Lower leg skin (tissue), 4 donors: ENCODE results near the gene HOXA5. TPM values are rescaled to one million over a fixed set of nuclear protein-coding genes. Genes with fewer than 3 reads are reported as not detected.

ENCODE experiments used
- DNase-seq, 2 donors: peaks; one replicate each; pipeline ENCODE4 v3.0.0-alpha.2; 2019; ENCODE audit warnings: low spot score in 2 of 2
- H3K4me3 ChIP-seq: fragments of 200-600 bp; sonication (generic); 2 replicates; pipeline ENCODE4 v1.5.1; 2017; ENCODE audit warnings: mild to moderate bottlenecking, low read depth; ENCODE audit not compliant: poor library complexity, severe bottlenecking
- CTCF ChIP-seq, 3 donors: fragments of 450-650 bp; IDR thresholded peaks; one replicate each; pipeline ENCODE4 v1.5.1; 2016; ENCODE audit warnings: antibody characterized with exemption in 3 of 3, mild to moderate bottlenecking in 3 of 3, moderate library complexity in 2 of 3
- POLR2A ChIP-seq, 2 donors: fragments of 450-650 bp; IDR thresholded peaks; one replicate each; pipeline ENCODE4 v1.6.1; 2016 to 2017; ENCODE audit warnings: antibody characterized with exemption in 2 of 2, mild to moderate bottlenecking in 1 of 2, moderate library complexity in 1 of 2
- WGBS, 2 donors: methylation state at CpG; one replicate each; pipeline ENCODE4 v1.1.5; 2018; 5-methylcytosine and 5-hydroxymethylcytosine counted together
- intact Hi-C: fragments of 100-400 bp; cut with DNase I; formaldehyde crosslinking; loops from one replicate; pipeline ENCODE4 v1.15.0; 2023; ENCODE audit warnings: low total_unique reads
- total RNA-seq, 4 donors: library from RNA; depleted of rRNA; stranded (reverse); fragments of >200 nt; gene quantifications; one replicate each; pipeline ENCODE4 v1.1.0, GENCODE V29; 2016

The HOXA5 gene
- total RNA-seq, 4 donors from 2014 or later = 5.1 to 15.1 (median 6.1) TPM

GRCh38 chr7:27162561-27163287 lies 19.2 kb upstream of the HOXA5 start:
- WGBS, 2 donors = 31 to 42% methylated on average over 7 of the region's 7 CpGs
- DNase-seq = no peak
- TF ChIP-seq CTCF (IDR thresholded peaks at IDR 0.05) = no peak
- TF ChIP-seq POLR2A (IDR thresholded peaks at IDR 0.05) = no peak
- H3K4me3 ChIP-seq = no peak overlapping the region
- intact Hi-C loops = loop anchor here (5.0 to 10.0 kb wide), 2 partner anchors 795 to 958 kb away; partner anchors contain the start of genes CBX3 and HNRNPA2B1

- TF ChIP-seq POLR2A (IDR thresholded peaks at IDR 0.05) = no peak
- TF ChIP-seq CTCF (IDR thresholded peaks at IDR 0.05) = no peak
- WGBS, 2 donors = 32 to 41% methylated on average over 27 to 30 of the region's 30 CpGs
- H3K4me3 ChIP-seq = no peak overlapping the region
- DNase-seq = peak in 1 of 2 donors; percentile 86
- intact Hi-C loops = loop anchor here (5.0 to 10.0 kb wide), 2 partner anchors 795 to 957 kb away; partner anchors contain the start of genes CBX3 and HNRNPA2B1
Observed at GRCh38 chr7:27161721-27162560, 18.5 kb upstream of the HOXA5 start.

- TF ChIP-seq CTCF (IDR thresholded peaks at IDR 0.05) = no peak
- no peak for TF ChIP-seq POLR2A (IDR thresholded peaks at IDR 0.05)
- intact Hi-C loops = loop anchor here (5.0 to 10.0 kb wide), 2 partner anchors 794 to 956 kb away; partner anchors contain the start of genes CBX3 and HNRNPA2B1
- WGBS, 2 donors = 10 to 15% methylated on average over 26 to 27 of the region's 27 CpGs
- no peak overlapping the region for H3K4me3 ChIP-seq
- DNase-seq = peak in 1 of 2 donors; percentile 89
Observed at GRCh38 chr7:27161214-27161720, 17.8 kb upstream of the HOXA5 start.

- peak; percentile 90 to 99 for DNase-seq
- WGBS, 2 donors = 3% methylated on average over 26 to 38 of the region's 54 CpGs
- intact Hi-C loops = loop anchor here (5.0 to 10.0 kb wide), 2 partner anchors 793 to 956 kb away; partner anchors contain the start of genes CBX3 and HNRNPA2B1
- no peak for TF ChIP-seq POLR2A (IDR thresholded peaks at IDR 0.05)
- TF ChIP-seq CTCF (IDR thresholded peaks at IDR 0.05) = peak in 2 of 3 donors; percentile 50 to 99
- H3K4me3 ChIP-seq = peak overlapping the region; percentile 44
Observed at GRCh38 chr7:27160546-27161213, 17.2 kb upstream of the HOXA5 start.

- no peak overlapping the region for H3K4me3 ChIP-seq
- peak in 1 of 2 donors; percentile 87 for DNase-seq
- 47 to 50% methylated on average over 21 to 23 of the region's 23 CpGs for WGBS, 2 donors
- TF ChIP-seq POLR2A (IDR thresholded peaks at IDR 0.05) (no peak), CTCF (IDR thresholded peaks at IDR 0.05) (no peak)
- intact Hi-C loops = loop anchor here (5.0 to 10.0 kb wide), 2 partner anchors 793 to 955 kb away; partner anchors contain the start of genes CBX3 and HNRNPA2B1
Observed at GRCh38 chr7:27160145-27160545, 16.7 kb upstream of the HOXA5 start.
